Stimulated activated CD4-positive, alpha-beta T cell treated with anti-CD3 and anti-CD28 coated beads, Interleukin-15, amount 100 ng/mL, for 48 hours (primary cell): Measurements from ENCODE around the gene DCD.
A peak's percentile ranks its signal among the peaks of the same experiment; 100 is the strongest.
"Not testable (repeated sequence)": the region's sequence is repeated elsewhere in the genome, so short reads cannot be mapped to it uniquely, and the experiment has no call there.

ENCODE experiments used
- DNase-seq, 2 donors: peaks; one replicate each; pipeline ENCODE4 v3.0.0-alpha.2; 2020; ENCODE audit warnings: low read depth in 2 of 2

Gene DCD

GRCh38 chr12:54648265-54648664 lies at the start of gene DCD:
DCD (minus strand) TSS chr12:54648365; CDS start chr12:54648303, 62 bp downstream.
- no peak for DNase-seq

GRCh38 chr12:54697851-54698250 lies 49.7 kb upstream of the DCD start:
- DNase-seq: no peak

- no peak for DNase-seq
Measured at GRCh38 chr12:54692353-54692752, 44.2 kb upstream of the DCD start.

GRCh38 chr12:54689984-54690383 lies 41.8 kb upstream of the DCD start:
- no peak for DNase-seq

GRCh38 chr12:54689034-54689372 lies 40.8 kb upstream of the DCD start:
- no peak for DNase-seq

GRCh38 chr12:54688309-54689033 lies 40.3 kb upstream of the DCD start:
- no peak for DNase-seq

GRCh38 chr12:54684636-54685630 lies 36.8 kb upstream of the DCD start:
- no peak for DNase-seq

GRCh38 chr12:54683398-54683797 lies 35.2 kb upstream of the DCD start:
- DNase-seq: no peak

GRCh38 chr12:54682674-54683073 lies 34.5 kb upstream of the DCD start:
- no peak for DNase-seq

GRCh38 chr12:54680374-54680773 lies 32.2 kb upstream of the DCD start:
- peak in 1 of 2 donors; percentile 21 for DNase-seq

GRCh38 chr12:54678131-54678530 lies 30.0 kb upstream of the DCD start:
- DNase-seq: no peak

GRCh38 chr12:54667945-54668344 lies 19.8 kb upstream of the DCD start:
- DNase-seq: no peak

GRCh38 chr12:54666008-54666407 lies 17.8 kb upstream of the DCD start:
- DNase-seq: no peak

- not testable (repeated sequence) for DNase-seq
Measured at GRCh38 chr12:54665022-54665635, 17.0 kb upstream of the DCD start.

- no peak for DNase-seq
Measured at GRCh38 chr12:54663603-54664002, 15.4 kb upstream of the DCD start.

GRCh38 chr12:54662026-54662425 lies 13.9 kb upstream of the DCD start:
- DNase-seq: no peak

GRCh38 chr12:54661048-54661447 lies 12.9 kb upstream of the DCD start:
- DNase-seq: no peak

- no peak for DNase-seq
Measured at GRCh38 chr12:54660320-54660962, 12.3 kb upstream of the DCD start.

- peak; percentile 16 to 40 for DNase-seq
Measured at GRCh38 chr12:54658306-54659264, 10.4 kb upstream of the DCD start.

GRCh38 chr12:54657105-54657607 lies 9.0 kb upstream of the DCD start:
- no peak for DNase-seq

- DNase-seq: no peak
Measured at GRCh38 chr12:54654926-54655325, 6.8 kb upstream of the DCD start.
